ENCODE measurements around the gene CYP4F22. TPM values are rescaled to one million over a fixed set of nuclear protein-coding genes. Genes with fewer than 3 reads are reported as not detected.

The CYP4F22 gene
- total and polyA plus RNA-seq, 10 of the 15 experiments (the other 5 are each of a cell fraction or from before 2014, with no cell fraction given) = not detected

GRCh38 chr19:15464394-15465385 is 43.6 kb upstream of the CYP4F22 start, which contains the start of gene RASAL3:
Gene RASAL3, minus strand, starts transcription at chr19:15464544. Its CDS starts 186 bp downstream, at chr19:15464358.
- intact Hi-C loops (cut with micrococcal nuclease; ENCODE audit: unreplicated experiment) = loop anchor here (5.0 to 10.0 kb wide), 3 partner anchors 50 to 93 kb away; partner anchors contain the start of genes AKAP8 and AKAP8L
- peak; percentile 82 for ATAC-seq
- peak within 1 kb of the TSS; percentile 80 for H3K27ac ChIP-seq (ENCODE audit: control insufficient read depth, insufficient read depth)
- H4K20me1 ChIP-seq (ENCODE audit: control insufficient read depth, insufficient read depth) = no peaks in the 10 kb centered on the region; the same call in 1 of the 2 replicates
- no peak for FAIRE-seq
- POLR2A ChIA-PET = interaction anchor here (0.6 to 1.8 kb wide), 5 partner anchors 15 to 90 kb away, joined by 3 to 10 read pairs (median 3); partner anchors contain the start of genes AKAP8L and WIZ
- H3K9me3 ChIP-seq (replicated peaks; ENCODE audit: control insufficient read depth, insufficient read depth, low read length) = no peaks in the 10 kb centered on the region
- in situ Hi-C loops (cut with MboI) = no loop called here
- CTCF ChIA-PET = interaction anchor here (0.6 to 1.5 kb wide), 3 partner anchors 52 to 1047 kb away, joined by 3 to 6 read pairs (median 4); no protein-coding TSS in a partner anchor
- peak within 1 kb of the TSS; percentile 79 for H2AFZ ChIP-seq (ENCODE audit: control insufficient read depth, low read depth, low read length)
- RAD21 ChIA-PET (ENCODE audit: unreplicated experiment) = interaction anchor here (0.6 to 2.3 kb wide), 3 partner anchors 32 to 288 kb away, joined by 3 to 10 read pairs (median 5); partner anchors contain the start of gene AKAP8L
- SMC1A ChIA-PET (ENCODE audit: uncharacterized antibody, unreplicated experiment) = interaction anchor here (1.3 to 6.0 kb wide), 2 partner anchors 15 to 46 kb away, joined by 4 to 26 read pairs; partner anchors contain the start of genes AKAP8L and PGLYRP2
- TSS peak; percentile 94 for BruUV-seq (replicated peaks)
- H3K4me2 ChIP-seq (ENCODE audit: control insufficient read depth, insufficient read depth) = peak within 1 kb of the TSS; percentile 92
- H3K4me1 ChIP-seq (ENCODE audit: control insufficient read depth, insufficient read depth, low read length) = peaks cover 22% of the 10 kb centered on the region
- peaks cover 20% of the 10 kb centered on the region for H3K79me2 ChIP-seq (ENCODE audit: control insufficient read depth, insufficient read depth, low read length)
- peak; percentile 51 for DNase-seq (ENCODE audit: low read depth, low spot score)
- H3K4me3 ChIP-seq = peak within 1 kb of the TSS; percentile 93
- peaks cover 7 to 12% of the 10 kb centered on the region in 2 experiments for H3K36me3 ChIP-seq (ENCODE audit: control insufficient read depth in 2 of 2, insufficient read depth in 2 of 2, low read length in 1 of 2)
- no peaks in the 10 kb centered on the region for H3K27me3 ChIP-seq (replicated peaks in 1 of 2; ENCODE audit: control insufficient read depth in 2 of 2, insufficient read depth in 2 of 2, low read length in 1 of 2)
- H3K9ac ChIP-seq (ENCODE audit: control insufficient read depth, insufficient read depth, low read length) = peak within 1 kb of the TSS; percentile 69
- WGBS (ENCODE audit: insufficient coverage, insufficient replicate concordance, low lambda C conversion rate, missing lambda C conversion rate) = 20% methylated on average over 17 of the region's 17 CpGs
- TF ChIP-seq ATF3 (IDR thresholded peaks at IDR 0.05; ENCODE audit: borderline replicate concordance, extremely low read depth, low read depth, low read length) = peak; percentile 23; the same call in 1 of the 2 replicates
- 0 out of 2 replicates have a peak, but pooled peaks have one; percentile 6 for TF ChIP-seq RUNX3 (IDR thresholded peaks at IDR 0.05; ENCODE audit: low read length)
- peak; percentile 58; the same call in 1 of the 2 replicates for TF ChIP-seq ELK1 (IDR thresholded peaks at IDR 0.05; ENCODE audit: low read depth, low read length)
- peak; percentile 64 to 70; a peak in 2 of 4 replicates for TF ChIP-seq BHLHE40 (IDR thresholded peaks at IDR 0.05; ENCODE audit: borderline replicate concordance in 1 of 2, low read depth in 2 of 2, low read length in 1 of 2)
- peak; percentile 73 for TF ChIP-seq USF2 (IDR thresholded peaks at IDR 0.05; ENCODE audit: borderline replicate concordance, low read depth, low read length)
- no peak for TF ChIP-seq STAT3 (IDR thresholded peaks at IDR 0.05; ENCODE audit: low read depth, low read length)
- TF ChIP-seq NFYB (IDR thresholded peaks at IDR 0.05; ENCODE audit: insufficient read depth, low read depth, low read length) = no peak
- TF ChIP-seq CEBPZ (IDR thresholded peaks at IDR 0.05; ENCODE audit: low read depth, low read length) = no peak
- no peak for TF ChIP-seq CREB1 (IDR thresholded peaks at IDR 0.05; ENCODE audit: low read depth)
- TF ChIP-seq MXI1 (IDR thresholded peaks at IDR 0.05; ENCODE audit: low read depth, low read length) = peak; percentile 53; the same call in 1 of the 2 replicates
- TF ChIP-seq TARDBP (IDR thresholded peaks at IDR 0.05; ENCODE audit: borderline replicate concordance) = no peak
- TF ChIP-seq USF1 (IDR thresholded peaks at IDR 0.05; ENCODE audit: borderline replicate concordance, extremely low read length, insufficient read depth, low read depth, low read length) = peak; percentile 92

All from GM12878 (cell line).